GM18511 (cell line): Measurements from ENCODE around the gene SLC2A2.

Experiments used
- ATAC-seq: cut with Tn5 transposase; IDR thresholded peaks from one replicate; pipeline ENCODE4 v1.9.1; 2021; ENCODE audit warnings: mild to moderate bottlenecking, moderate library complexity; ENCODE audit not compliant: unreplicated experiment

SLC2A2 gene

DNA sequence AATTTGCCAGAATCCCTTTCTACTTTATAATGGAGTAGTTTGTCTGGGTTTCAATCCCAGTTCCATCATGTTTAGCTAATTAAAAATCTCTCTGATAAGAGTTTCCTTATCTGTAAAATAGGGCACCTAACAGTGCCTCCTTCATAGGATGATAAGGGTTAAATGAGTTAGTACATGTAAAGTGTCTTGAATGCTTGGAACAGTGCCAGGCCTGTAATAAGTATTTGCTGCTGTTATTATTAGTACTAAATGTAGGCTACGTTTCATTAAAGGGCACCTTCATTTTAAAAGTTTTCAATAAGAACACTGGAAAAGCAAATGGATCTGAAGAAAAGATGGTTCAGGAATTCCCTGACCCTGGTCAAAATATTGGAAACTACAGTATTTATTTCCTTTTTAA is 11.8 kb upstream of the SLC2A2 start:
- ATAC-seq, result no peak

DNA sequence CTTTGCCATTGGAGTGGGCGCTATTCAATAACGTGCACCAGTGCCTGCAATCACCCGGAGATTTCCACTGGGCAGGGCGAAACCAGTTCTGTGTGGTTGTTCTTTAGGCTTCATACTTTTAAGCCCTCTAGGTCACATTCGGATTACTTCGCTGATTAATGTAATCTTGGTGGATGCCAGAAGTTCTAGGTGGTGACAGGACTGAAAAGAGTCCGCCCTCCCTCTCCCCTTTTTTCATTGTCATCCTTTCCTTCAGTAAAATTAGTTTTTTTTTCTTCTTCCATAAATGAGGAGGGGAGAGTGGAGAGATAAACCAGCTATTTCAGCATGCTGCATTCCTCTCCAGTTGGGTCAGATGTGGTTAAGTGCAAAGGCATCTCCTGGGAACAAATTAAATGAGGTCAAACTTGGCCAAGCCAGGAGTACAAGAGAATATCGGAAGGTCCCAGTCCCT is 2.3 kb upstream of the SLC2A2 start:
- ATAC-seq, result no peak

DNA sequence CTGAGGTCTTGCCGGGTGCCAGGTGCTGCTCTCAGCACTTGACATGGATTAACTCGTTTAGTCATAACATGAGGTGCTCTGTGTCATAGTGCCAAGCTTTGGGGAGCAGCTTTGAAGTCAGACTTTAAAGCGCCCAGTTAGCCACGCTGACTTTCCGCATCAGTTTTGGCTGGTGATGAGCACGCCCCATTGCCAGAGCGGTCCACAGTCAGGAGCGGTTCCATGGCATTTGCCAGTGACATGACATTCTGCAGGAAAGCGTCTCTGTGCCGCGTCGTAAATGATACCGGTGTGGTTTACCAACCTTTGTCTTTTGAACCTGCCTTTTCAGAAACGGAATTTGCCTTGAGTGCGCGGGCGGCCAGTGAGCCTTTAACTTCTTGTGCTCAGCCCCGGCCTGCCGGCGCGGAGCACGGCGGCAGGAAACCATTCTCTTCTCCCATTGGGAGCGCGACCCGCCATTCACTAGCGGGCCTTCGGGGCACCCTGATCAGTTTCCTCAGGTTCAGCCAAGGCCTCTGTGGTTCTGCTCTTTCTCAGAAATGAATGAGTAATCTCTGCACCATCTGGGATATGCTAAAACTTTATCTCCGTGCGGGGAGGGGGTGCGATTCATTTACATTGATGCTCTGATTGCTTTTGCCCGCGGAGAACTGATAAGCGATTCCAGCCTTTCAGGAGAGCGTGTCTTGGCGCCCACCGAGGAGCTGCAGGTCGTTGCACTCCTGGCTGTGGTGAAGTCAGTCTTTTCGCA is 1.7 kb upstream of the SLC2A2 start:
- peak; percentile 77 for ATAC-seq

DNA sequence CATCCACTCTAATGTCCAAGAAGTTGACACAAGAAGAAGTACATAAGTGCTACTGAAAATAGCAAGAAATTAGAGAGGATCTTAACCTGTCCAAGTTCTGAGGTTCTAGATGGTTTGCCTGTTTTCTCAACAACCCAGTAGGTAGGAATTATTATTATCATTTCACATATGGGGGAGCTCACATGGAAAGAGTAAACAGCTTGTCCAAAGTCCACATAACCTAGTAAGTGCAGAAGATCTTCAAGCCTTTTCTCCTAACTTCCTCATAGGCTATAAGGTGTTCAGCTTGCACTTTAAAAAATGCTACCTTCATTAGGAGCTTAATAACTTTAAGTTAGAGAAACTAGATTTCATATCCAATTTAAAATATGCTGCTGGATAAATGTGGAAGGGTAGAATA is 3.0 kb downstream of the SLC2A2 start:
- no peak for ATAC-seq

DNA sequence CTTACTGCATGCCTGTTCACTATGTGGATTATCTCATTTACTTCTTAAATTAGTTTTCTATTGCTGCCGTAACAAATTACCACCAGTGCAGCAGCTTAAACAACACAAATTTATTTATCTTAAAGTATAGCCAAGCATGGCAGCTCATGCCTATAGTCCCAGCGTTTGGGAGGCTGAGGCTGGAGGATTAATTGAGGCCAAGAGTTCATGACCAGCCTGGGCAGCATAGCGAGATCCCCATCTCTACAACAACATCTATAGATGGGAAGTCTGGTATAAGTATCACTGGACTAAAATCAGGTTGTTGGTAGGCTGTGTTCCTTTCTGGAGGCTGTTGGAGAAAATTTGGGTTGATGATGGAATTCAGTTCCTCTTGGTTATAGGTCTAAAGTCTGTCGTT is 5.1 kb downstream of the SLC2A2 start:
- no peak for ATAC-seq

DNA sequence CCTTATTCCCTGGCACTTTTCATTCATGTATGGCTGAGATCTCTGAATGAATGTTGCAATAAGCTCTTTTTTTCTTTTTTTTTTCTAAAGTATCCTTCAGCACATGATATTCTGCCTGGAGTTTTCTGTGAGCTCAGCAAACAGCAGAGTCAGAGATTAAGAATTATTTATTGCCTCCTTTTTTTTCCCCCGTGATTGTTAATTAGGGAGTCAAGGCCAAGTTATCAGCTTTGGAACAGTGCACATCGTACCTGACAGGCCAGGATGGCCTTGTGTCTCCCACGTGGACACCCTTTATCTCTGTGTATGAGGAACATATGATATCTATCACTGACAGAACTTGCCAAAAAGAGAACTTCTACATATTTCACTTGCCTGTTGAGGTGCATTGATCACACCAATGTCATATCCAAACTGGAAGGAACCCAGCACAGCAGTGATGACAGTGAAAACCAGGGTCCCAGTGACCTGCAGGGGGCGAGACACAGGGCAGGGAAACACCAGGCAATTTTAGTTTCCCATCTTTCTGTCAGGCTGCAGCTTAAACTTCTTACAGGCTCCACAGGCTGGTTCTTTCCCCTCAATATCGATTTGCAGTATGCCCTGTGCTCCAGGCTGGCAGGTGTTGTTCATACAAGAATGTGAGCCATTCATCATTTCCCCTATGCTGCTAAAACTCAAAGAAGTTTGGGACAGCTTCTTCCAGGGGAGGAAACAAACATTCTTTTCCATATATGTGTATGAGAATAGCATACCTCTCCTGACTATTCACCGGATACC is 8.2 kb downstream of the SLC2A2 start:
- no peak for ATAC-seq

DNA sequence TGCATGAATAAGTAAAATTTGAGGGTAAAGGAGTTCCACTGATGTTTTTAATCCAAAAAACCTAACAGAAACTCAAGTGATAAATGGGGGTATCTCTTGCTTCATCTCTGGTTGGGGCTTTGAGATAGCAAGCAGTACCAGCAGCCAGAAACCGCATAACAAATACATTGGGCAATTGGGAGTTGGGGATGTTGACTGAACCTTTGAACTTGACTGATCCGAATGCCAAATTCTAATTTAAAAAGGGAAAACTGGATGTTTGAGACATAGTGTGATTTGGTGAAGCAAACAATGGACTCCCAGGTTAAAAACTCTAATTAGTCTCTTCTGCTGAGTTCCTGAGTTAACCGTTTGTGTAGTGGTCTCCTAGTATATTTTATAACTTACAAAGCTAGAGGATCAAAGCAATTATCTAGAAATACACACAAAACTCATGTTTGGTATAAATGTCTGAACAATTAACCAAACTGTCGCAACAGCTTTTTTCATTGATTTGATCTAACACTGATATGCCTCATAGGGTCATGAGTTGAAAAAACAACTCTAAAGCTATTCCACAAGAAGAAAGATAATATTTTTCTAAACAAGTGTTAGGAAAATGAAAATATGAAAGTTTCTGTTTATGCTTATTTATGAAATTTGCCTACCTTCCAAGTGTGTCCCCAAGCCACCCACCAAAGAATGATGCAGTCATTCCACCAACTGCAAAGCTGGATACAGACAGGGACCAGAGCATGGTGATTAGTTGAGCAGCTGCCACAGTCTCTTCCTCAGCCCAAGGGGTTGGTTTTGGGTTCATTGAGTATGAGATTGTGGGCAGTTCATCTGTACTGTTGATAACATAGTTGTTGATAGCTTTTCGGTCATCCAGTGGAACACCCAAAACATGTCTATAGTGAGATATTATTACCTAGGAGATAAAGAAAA is 12.4 kb downstream of the SLC2A2 start:
- ATAC-seq, result no peak

DNA sequence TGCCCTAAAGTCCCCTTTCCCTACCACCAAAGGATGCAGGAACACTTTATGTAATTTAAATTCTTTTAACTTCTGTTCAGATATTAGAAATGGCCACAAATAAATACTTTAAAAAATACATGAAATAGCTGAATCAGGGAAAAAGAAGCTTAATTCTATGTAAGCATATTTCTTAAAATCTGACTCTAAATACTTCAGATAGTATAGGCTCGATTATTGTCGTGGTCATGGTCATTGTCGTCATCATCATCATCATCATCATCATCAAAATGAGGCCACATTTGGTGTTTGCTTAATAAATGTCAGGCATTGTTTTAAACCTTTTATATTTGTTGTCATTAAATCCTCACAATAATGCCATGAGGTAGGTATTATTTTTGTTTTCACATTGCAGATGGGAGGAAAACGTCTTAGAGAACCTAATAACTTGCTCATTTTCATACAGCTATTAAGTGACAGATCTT is 14.6 kb downstream of the SLC2A2 start:
- ATAC-seq, result no peak

DNA sequence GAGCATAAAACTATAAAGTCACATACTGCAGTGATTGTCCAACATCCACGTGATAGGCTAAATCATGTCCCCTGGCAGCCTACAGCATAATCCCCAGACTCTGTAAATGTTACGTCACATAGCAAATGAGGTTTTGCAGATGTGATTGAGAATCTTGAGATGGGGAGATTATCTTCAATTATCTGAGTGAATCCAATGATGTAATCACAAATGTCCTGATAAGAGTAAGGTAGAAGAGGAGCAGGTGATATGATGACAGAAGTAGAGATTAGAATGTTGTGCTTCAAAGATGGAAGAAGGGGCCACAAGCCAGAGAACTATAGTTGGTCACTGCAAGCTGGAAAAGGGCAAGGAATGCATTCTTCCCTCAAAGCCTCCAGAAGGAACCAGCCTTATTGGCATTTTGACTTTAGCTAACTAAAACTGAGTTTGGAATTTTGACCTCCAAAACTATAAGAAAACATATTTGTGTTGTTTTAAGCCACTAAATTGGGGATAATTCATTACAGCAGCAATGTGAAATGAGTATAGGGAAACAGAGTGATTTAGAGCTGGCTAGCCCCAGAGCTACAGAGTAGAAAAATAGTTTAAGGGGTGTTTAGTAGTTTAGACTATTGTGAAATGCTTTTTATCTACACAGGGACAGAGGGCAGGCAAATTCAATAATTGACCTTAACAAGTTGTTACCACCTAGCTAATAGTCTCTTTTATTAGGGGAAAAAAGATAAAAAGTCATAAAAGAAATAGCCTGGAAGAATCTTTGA is 15.2 kb downstream of the SLC2A2 start:
- ATAC-seq, result no peak

DNA sequence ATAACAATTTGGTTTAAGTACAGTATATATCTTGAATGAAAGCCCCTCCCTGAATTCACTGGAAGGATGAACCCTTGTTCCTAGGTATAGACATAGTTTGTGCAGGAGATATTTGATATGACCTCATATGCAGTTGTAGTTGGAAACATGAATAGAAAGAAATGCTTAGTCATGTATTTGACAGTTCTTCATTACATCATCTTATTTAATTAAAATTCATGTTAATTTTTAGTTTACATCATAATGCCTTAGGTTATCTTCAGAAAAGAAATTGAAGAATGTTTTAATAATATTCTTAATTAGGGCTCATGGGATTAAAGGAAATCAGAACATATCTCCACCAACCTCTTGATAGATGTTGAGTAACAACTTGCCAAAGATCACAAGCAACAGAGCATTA is 19.2 kb downstream of the SLC2A2 start:
- no peak for ATAC-seq

DNA sequence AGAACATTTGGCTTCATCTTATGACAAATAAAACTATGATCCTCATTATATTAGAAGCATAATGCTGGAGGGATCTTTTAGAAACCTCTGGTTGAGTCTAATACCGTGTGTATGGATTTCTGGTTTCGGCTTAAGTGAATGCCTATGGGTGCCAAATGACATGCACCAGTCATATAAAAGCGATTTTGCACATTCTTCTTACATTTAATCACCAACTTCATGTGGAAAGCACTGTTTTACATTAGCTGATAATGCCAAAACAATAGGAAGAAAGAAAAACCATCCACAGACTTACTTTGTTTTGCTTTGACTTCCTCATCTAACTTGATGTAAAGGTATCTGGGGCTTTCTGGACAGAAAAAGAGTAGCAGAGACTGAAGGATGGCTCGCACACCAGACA is 20.9 kb downstream of the SLC2A2 start:
- ATAC-seq, result no peak

DNA sequence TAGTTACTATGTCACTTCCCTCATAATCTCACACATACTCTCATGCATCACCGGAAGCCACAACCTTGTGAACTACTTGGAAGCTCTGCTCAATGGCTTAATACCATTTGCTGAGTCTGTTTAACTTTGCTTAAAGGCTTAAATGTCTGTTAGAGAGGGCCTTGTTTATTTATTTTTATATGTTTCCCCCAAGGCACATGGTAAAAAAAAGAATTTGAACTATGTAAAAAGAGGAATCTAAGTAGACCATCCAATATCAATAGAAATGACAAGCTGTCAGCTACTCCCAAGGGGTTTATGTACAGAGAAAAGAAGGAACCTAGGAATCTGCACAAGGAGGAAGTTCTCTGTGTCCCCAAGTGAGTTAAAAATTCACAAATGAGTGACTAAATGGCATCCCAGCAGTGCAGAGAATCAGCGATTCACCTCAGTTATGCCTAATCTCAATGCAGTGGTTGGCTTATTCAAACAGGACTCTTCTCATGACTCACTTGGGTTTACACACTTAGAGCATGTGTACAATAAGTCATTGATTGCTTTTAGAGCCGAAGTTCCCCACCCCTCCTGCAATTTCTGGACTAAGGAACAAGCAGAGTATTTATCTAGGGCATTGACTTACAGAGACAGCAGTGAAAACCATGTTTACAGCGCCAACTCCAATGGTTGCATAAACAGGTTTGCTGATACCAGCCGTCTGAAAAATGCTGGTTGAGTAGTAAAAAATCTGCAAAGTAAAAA is 24.4 kb downstream of the SLC2A2 start:
- ATAC-seq, result peak; percentile 52

DNA sequence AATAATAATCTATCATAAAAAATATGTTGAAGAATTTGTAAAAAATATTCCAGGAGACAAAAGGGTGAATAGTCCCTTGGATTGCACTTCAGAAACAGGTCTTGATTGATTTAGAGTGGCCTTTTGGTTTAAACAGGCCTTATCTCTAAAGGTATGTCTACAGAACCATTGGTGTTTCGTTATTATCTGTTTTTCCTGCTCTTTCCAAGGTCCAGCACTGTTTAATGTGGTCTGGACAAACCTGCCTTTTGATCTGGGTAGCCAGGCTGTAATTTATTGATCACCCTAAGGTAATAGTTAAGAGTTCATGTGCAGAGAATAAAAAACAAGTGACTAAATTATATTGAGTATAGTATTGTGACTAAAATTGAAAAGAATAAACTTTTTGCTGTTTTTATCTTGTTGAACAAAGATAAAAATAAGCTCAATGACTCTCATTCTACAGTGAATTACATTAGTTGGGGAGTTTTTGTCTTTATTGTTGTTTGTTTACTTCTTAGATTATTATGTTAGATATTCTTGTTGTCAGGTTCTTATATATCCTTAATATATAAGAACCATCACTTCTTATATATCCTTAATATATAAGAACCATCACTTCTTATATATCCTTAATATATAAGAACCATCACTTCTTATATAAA is 25.1 kb downstream of the SLC2A2 start:
- ATAC-seq, result no peak

DNA sequence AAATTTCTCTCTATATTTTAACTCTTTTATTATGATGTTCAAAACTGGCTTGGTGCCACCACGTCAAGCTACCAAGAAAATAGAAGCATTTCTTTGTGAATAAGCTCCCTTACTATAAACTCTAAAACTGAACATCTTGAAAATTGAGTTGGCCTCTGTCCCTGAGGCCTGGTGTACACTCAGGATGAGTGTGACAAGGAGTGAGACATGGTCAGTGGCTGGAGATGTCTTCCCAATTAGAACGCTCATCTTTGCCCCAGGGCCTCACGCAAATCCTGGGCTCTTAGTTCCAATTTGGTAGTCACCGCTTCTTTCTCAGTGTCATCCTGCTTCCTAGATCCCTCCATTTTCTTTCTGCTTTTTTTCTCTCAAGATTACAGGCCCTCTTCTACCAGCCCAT is 26.2 kb downstream of the SLC2A2 start:
- no peak for ATAC-seq

DNA sequence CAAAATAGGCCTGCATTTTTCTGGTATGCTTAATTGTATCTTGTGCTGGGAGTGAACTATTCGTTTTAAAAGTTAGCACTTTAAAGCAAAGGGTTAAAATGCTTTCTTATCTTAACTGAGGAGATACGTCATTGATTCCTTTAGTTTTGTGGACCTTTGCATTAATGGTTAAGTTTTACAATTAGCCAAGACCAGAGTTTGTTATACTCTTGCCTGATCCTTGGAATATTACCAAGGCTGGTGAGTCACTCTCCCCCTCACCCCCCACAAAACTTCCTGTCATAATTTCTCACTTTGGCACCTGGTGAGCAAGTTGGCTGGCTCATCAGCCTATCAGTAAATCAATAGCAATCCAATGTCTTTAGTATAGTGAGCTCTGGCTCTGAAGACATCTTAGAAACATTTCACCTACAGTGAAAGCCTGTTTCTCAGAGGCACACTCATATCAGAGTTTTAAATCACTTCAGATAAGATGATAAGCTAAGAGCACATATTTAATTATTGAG is 26.7 kb downstream of the SLC2A2 start:
- no peak for ATAC-seq

DNA sequence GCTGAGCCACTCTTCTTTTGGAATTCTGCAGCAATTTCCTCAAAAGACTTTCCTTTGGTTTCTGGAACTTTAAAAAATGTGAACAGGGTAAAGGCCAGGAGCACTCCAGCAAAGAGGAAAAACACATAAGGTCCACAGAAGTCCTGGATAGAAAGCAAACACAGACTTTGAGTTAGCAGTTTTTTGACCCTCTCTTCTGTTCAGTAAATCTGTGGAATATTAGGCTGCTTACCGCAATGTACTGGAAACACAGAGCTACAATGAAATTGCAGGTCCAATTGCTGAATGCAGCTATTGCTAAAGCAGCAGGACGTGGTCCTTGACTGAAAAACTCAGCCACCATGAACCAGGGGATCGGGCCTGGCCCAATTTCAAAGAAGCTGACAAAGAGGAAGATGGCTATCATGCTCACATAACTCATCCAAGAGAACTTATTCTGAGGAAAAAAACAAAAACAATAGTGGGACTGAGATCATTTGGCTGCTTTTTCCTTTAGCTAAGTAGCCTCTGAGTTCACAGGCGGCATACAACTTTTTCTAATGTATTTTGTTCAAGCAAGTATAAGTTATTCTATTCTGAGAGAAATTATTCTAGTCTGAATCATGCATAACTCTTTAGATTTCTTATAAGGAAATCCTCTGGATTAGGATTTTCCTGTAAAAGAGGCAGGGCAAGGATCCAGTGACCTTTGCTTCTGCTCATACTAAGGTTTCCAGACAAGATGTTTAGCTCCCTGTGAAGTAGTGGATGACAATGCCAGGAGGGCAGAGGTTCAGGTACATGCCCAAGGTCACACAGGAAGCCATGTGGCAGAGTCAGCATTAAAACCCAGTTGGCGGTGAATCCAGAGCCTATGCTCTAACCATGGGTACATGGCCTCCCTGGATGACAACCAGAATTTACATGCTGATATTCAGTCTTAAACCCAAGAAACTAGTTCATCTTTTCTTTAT is 28.3 kb downstream of the SLC2A2 start:
- ATAC-seq, result no peak

DNA sequence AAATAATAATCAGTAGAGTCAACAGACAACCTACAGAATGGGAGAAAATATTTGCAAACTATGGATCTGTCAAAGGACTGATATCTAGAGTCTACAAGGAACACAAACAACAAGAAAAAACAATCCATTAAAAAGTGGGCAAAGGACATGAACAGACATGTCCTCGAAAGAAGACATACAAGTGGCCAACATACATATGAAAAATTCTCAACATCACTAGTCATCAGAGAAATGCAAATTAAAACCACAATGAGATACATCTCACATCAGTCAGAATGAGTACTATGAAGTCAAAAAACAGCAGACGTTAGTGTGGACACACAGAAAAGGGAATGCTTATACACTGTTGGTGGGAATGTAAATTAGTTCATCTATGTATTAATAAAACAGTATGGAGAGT is 33.7 kb downstream of the SLC2A2 start:
- no peak for ATAC-seq

DNA sequence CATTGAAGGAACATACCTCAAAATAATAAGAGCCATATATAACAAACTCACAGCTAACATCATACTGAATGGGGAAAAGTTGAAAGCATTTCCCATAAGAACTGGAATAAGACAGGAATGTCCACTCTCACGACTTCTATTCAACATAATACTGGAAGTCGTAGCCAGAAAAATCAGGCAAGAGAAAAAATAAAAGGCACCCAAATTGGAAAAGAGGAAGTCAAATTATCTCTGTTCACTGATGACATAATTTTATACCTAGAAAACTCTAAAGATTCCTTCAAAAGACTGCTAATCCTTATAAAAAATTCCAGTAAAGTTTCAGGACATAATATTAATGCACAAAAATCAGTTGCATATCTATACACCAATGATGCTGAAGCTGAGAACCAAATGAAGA is 34.9 kb downstream of the SLC2A2 start:
- no peak for ATAC-seq
